Progenitor cell of endocrine pancreas (in vitro differentiated cells): Measurements from ENCODE around the gene PRTFDC1. TPM values are rescaled to one million over a fixed set of nuclear protein-coding genes. Genes with fewer than 3 reads are reported as not detected.

Source experiments
- DNase-seq: peaks from one replicate; pipeline ENCODE4 v3.0.0; 2021; ENCODE audit warnings: low spot score; ENCODE audit not compliant: unreplicated experiment
- H3K27ac Mint-ChIP-seq: 2 replicates; pipeline ENCODE4 v1.8.0; 2021; ENCODE audit warnings: mild to moderate bottlenecking, moderate library complexity, mixed read lengths
- H3K27me3 Mint-ChIP-seq: 2 replicates; pipeline ENCODE4 v1.8.0; 2021; ENCODE audit warnings: mixed read lengths
- H3K36me3 Mint-ChIP-seq: 2 replicates; pipeline ENCODE4 v1.8.0; 2022; ENCODE audit warnings: mixed read lengths; ENCODE audit not compliant: insufficient read depth
- H3K4me1 Mint-ChIP-seq: 2 replicates; pipeline ENCODE4 v1.8.0; 2021; ENCODE audit warnings: low read depth, mixed read lengths
- H3K4me3 Mint-ChIP-seq: 2 replicates; pipeline ENCODE4 v1.8.0; 2021; ENCODE audit warnings: low read depth, mild to moderate bottlenecking, moderate library complexity, mixed read lengths
- H3K9me3 Mint-ChIP-seq: 2 replicates; pipeline ENCODE4 v1.8.0; 2021; ENCODE audit warnings: low read depth, mixed read lengths
- CTCF ChIP-seq: fragments of 200-600 bp; sonication (generic); IDR thresholded peaks from one replicate; pipeline ENCODE4 v1.5.0; 2021; ENCODE audit warnings: antibody characterized with exemption, mild to moderate bottlenecking; ENCODE audit not compliant: unreplicated experiment
- total RNA-seq: library from RNA; stranded (reverse); gene quantifications from 2 replicates; pipeline ENCODE4 v1.2.1, GENCODE V29; 2021

PRTFDC1 gene
- total RNA-seq, 1 donor from 2014 or later, result 35.4 TPM

DNA sequence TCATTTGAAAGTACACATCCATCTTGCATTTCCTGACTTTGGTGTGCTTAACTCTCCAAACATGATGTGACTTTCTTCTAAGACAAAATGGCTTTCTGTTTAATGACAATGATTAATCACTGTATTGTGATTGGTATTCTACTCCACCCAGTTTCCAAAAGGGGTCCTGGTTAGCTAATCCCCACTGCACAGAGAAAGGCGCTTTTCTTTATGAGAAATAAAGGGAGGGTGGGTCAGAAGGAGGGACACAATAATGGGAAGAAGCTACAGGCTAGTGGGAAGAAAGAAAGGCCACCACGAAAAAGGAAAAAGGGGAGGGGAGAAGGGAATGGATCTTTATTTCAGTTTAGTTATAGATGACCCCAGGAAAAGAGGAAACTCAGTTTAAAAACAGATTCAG, 69.2 kb downstream of the PRTFDC1 start:
- Mint-ChIP-seq H3K9me3 (no peaks in the 10 kb centered on the region), H3K27ac (peak overlapping the region; percentile 71), H3K4me1 (peaks cover 9% of the 10 kb centered on the region), H3K27me3 (no peaks in the 10 kb centered on the region), H3K36me3 (peaks cover 3% of the 10 kb centered on the region), H3K4me3 (no peak overlapping the region)
- no peak for TF ChIP-seq CTCF
- no peak for DNase-seq

DNA sequence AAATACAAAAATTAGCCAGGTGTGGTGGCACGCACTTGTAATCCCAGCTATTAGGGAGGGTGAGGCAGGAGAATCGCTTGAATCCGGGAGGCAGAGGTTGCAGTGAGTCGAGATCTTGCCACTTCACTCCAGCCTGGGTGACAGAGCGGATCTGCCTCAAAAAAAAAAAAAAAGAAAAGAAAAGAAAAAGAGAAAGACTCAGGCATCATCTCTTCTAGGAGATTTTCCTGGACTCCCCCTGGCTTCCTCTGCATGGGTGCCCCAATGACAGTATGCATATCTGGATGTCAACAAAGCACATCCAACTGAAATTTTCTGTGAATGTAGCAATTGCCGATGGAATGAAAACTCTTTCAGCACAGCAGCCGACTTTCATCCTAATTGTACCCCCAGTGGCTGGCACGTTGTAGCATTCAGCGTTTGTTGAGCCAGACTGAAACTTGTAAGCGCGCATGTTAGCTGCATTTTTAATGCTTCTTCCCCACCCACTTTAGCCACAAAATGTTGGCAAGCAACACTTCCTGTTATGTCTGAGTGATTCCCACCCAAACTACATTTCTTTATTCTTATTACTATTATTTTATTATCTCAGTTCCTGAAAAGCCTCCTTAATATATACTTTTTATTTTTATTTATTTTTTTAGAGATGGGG, 70.2 kb downstream of the PRTFDC1 start:
- TF ChIP-seq CTCF, result no peak
- Mint-ChIP-seq H3K4me3 (no peak overlapping the region), H3K27ac (no peak overlapping the region), H3K4me1 (peaks cover 9% of the 10 kb centered on the region), H3K27me3 (no peaks in the 10 kb centered on the region), H3K36me3 (peaks cover 3% of the 10 kb centered on the region), H3K9me3 (no peaks in the 10 kb centered on the region)
- no peak for DNase-seq

DNA sequence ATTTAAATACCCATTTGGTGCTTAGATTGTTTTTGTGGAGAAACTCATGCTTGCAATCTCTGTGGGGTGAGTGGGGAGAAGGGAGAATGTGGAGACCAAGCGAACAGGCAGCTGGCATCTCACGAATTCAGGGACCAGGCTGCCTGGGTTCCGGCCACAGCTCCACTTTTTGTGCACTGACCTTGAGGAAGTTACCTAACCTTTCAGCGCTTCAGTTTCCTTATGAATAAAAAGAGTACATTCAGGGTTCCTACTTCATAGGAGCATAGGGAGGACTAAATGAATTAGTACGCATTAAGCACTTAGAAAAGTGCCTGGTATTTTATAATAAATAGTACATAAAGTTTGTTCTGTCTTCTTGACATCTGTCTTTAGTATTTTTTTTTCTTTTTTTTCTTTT, 72.5 kb downstream of the PRTFDC1 start:
- Mint-ChIP-seq H3K36me3 (peaks cover 3% of the 10 kb centered on the region), H3K27me3 (no peaks in the 10 kb centered on the region), H3K27ac (peak overlapping the region; percentile 35), H3K4me3 (no peak overlapping the region), H3K4me1 (peaks cover 3% of the 10 kb centered on the region), H3K9me3 (no peaks in the 10 kb centered on the region)
- no peak for TF ChIP-seq CTCF
- no peak for DNase-seq

DNA sequence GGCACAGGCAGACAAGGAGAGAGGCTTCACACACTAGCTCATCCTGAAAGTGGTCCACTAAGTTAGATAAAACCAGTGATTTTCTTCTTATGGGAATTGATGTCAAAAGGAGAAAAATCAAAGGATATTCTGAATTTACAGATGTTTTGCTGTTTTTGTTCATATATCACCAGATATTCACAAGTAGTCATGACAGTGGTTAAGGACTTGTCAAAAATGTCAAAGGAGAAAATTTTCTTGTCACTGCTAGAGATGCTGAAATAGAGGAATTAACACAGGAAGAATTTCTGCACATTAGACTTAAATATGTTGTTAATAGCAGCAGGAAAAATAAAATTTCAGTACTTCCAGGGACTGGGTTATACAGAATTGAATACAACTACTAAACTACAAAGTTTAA, 78.3 kb downstream of the PRTFDC1 start:
- Mint-ChIP-seq H3K4me3 (no peak overlapping the region), H3K27me3 (no peaks in the 10 kb centered on the region), H3K4me1 (peaks cover 10% of the 10 kb centered on the region), H3K27ac (no peak overlapping the region), H3K9me3 (no peaks in the 10 kb centered on the region), H3K36me3 (peaks cover 2% of the 10 kb centered on the region)
- no peak for TF ChIP-seq CTCF
- no peak for DNase-seq

DNA sequence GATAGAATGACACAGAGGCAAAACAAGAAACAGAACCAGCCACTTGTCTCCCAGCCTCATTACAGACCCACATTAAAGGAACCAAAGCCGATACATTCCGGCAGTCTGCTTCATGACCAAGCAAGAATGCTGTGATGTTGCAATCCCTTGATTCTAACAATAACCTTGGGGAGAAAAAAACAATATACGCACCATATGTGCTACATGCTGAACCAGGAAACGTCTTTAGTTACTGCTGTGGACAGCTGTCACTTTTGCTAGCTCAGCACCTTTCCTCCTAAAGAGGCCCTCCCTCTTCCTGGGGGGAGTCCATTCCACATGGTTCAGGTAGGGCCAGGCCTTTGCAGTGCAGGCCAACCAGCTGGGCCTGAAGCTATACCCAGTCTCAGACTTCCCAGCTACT, 79.1 kb downstream of the PRTFDC1 start:
- Mint-ChIP-seq H3K4me3 (no peak overlapping the region), H3K36me3 (peaks cover 2% of the 10 kb centered on the region), H3K4me1 (peaks cover 10% of the 10 kb centered on the region), H3K27ac (peak overlapping the region; percentile 56), H3K9me3 (no peaks in the 10 kb centered on the region), H3K27me3 (no peaks in the 10 kb centered on the region)
- no peak for TF ChIP-seq CTCF
- DNase-seq, result no peak
